GM21367 (cell line): ENCODE results near the gene KIAA1328.
"Not testable (repeated sequence)": the region's sequence is repeated elsewhere in the genome, so short reads cannot be mapped to it uniquely, and the experiment has no call there.

Source experiments
- ATAC-seq: cut with Tn5 transposase; IDR thresholded peaks from one replicate; pipeline ENCODE4 v1.9.1; 2021; ENCODE audit not compliant: unreplicated experiment

Gene KIAA1328

DNA sequence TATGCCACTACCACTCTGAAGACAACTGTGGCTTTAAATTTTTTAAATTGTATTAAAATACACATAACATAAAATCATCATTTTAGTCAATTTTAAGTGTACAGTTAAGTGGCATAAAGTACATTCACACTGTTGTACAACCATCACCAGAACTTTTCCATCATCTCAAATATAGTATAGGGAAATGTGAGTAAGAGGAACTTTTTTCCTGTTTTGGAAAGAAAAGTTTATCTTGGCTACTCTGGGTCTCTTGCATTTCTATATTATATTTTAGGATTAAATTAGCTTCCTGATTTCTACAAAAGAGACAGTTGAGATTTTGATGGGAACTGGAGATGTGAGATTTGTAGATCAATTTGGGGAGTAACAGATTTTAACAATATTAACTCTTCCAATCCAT is 3.4 kb upstream of the KIAA1328 start:
- ATAC-seq = no peak

DNA sequence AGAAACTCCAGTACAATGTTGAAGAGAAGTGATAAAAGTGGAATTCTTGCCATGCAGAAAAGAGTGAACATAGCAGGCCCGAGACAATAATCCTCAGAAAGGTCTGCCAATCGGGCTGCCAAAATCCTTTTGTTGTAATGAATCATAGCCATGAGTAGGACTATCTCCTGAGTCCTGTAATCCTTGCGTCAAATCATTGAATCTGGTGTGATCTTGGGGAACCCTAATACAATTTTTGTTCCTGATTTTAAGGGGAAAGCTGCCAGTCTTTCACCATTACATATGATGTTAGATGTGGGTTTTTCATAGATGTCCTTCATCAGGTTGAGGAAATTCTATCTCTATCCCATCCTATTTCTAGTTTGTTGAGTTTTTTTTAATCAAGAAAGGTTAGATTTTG is 2.4 kb upstream of the KIAA1328 start:
- no peak for ATAC-seq

DNA sequence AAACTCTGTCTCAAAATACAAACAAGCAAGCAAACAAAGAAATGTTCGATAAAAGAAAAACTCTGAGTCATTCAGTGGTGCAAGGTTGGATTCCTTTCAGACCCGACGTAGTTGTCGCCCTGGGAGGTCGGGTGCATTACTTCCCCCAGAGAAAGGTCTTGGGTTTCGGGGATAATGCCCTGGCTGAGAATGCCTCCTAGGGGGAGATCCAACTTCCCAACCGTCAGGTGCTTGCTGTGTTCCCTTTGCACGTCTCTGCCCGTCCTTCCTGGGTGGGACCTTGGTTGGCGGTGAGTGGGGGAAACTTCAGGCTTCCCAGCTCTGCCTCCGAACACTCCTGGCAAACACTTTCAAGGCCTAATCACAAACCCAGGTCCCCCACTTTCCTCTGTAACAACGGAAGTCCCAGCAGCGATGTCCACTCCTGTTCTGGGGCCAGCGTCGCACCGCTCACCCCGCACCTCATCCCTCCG is 734 bp upstream of the KIAA1328 start:
- no peak for ATAC-seq

DNA sequence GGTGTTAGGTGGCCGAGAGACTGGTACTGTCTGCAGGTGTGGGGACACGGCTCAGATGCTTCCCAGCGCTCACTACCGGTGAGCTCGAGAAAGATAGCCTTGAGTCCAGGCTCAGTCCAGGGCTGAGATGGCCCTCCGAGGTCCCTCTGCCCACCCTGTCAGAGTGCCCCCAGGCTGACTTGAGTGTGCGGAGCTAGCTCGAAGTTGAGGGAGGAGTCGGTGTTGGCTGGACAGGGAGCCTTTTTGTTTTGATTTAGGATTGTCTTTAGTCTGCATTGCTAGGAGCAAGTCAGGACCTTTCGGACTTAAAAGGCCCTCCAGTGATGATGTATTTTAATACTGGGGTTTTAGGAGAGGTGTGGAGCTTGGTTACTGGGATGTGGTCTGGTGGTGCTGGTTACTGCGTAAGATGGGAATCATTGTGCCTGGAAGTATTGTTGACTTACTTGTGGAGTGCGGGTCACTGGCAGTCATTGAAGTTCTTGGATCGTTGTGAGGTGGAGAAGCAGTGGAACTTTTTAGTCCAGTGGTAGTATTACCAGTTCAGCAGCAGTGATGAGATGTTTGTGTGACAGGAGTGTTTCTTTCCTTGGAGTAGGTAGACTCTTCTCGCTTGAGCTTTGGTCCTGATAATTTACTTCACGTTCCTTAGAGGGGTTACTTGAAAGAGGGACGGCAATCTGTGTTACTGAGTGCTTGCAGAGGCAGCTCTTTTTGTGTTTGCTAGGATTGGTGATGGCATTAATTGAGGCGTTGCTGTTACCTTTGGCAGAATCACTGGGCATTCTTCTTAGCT is 633 bp downstream of the KIAA1328 start:
- ATAC-seq = no peak

DNA sequence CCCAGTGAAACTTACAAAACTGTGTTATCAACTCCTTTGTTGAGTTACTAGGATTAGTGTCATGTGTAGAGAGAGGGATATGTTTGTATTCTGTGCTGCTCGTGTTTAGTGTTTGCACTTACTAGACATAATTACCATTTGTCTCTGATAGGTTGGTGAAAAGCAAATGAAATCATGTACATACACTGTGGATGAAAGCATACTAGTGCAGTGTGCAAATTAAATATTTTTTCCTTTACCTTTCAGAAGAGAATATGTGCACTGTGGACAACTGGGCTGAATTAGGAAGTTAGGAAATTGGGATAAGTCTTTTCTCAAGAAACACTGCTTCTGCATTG is 1.2 kb downstream of the KIAA1328 start:
- ATAC-seq = no peak

DNA sequence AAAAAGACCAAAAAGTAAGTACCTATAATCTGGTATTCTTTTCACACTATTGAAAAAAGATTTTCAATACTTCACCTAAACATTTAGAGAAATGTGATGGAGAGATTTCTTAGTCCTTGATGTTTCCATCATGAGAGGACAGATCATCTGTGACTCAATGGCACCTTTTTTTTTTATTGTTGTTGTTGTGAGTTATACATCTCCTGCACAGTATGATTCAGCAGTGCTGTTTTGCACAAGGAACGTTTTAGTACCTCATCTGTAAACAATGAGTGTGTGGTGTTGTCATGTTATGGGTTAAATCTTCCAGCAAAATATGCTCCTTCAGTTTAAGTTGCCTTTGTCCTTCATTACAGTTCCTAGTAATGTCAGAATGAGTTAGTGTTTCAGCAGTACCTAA is 2.2 kb downstream of the KIAA1328 start:
- ATAC-seq = no peak

DNA sequence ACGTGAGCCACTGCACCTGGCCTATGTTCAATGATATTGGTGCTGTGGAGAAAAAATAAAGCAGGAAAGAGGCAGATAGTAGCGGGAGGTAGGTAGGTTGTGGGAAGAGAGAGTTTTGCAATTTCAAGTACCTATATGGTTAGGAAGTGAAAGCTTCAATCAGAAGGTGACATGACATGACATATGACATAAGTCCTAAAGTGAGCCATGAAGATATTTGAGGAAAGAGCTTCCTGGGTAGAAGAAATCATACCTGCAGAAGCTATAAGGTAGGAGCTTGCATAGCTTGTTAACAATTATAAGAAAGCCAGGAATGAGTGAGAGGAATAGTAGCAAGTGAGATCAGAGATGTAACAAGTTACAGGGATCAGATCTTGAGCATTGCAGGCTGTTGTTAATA is 4.2 kb downstream of the KIAA1328 start:
- no peak for ATAC-seq

DNA sequence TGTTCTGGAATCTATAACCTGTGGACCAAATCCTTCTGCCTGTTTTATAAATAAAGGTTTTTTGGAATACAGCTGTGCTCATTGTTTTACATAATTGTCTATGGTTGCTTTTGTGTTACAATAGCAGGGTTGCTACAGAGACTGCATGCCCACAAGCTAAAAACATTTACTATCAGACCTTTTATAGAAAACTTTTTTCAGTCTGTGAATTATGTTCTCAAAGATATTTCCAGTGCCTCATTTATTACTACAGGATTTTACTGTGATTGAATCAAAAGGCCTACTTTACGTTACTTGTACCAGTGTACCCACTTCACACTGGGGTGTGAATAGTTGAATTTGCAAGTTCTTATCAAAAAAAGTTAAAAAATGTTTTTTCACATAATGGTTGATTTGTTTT is 7.0 kb downstream of the KIAA1328 start:
- no peak for ATAC-seq

DNA sequence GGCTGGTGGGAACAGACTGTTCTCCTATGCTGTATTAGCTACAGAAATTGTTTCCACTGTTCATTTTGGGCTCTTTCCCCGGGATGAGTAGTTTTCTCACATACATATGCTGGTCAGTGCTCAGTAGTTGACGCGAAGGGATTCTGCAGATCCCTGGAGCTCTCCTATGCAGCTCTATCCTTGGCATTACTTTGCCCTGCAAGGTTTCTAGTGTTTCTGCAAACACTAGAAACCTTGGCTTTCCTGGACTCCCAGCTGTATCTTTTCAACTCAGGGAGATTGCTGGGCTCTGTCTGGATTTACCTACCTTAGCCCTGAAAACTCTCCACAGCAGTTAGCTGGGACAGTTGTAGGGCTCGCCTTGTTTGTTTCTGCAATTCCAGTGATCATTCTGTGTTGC is 10.9 kb downstream of the KIAA1328 start:
- ATAC-seq = no peak

DNA sequence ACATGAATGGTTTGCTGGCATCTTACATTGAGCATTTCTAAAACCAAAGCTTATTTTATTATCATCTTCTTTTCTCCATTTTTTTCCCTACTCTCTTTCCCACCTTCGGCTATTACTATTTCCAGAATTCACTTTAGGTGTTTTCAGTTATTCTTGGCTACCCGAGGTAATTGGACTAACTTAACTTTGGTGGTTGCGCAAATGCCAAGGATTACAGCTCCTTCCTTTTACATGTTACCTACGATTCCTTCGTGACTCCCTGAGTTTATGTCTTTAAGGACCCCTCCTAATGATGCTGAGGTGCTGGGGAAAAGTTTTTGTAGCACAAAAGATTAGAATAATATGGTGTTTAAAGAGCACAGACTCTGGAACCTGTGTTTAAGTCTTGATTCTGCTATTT is 14.3 kb downstream of the KIAA1328 start:
- ATAC-seq = no peak

DNA sequence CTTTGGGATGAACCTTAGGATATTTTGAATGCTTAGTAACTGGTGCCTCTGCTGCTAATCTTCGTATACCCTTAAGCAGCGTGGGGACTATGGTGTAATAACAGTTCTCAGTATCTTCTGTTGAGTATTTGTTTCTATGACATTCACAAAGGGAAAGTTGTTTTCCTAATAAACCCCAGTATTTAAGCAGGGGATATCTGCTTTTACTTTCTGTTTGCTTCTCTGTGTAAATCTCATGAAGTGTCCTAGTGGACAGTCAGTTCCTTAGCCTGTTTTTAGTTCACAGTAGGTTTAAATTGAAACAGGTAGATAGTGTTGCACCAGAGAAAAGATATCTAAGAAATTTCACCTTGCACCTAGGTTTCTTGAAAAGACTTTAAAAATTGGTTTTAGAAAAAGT is 14.9 kb downstream of the KIAA1328 start:
- no peak for ATAC-seq

DNA sequence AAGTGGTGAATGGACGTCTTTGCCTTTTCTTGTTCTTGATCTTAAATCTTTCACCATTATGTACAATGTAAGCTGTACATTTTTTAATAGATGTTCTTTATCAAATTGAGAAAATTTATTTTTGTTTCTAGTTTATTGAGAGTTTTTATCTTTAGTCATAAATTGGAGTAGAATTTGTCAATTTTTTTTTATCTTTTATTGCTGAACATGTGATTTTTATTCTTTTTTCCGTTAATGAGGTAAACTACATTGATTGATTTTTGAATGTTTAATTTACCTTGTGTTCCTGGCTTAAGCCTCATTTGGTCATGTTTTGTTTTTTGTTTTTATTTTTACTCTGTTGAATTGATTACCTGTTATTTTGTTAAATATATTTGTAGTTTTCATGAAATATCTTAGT is 19.7 kb downstream of the KIAA1328 start:
- no peak for ATAC-seq

DNA sequence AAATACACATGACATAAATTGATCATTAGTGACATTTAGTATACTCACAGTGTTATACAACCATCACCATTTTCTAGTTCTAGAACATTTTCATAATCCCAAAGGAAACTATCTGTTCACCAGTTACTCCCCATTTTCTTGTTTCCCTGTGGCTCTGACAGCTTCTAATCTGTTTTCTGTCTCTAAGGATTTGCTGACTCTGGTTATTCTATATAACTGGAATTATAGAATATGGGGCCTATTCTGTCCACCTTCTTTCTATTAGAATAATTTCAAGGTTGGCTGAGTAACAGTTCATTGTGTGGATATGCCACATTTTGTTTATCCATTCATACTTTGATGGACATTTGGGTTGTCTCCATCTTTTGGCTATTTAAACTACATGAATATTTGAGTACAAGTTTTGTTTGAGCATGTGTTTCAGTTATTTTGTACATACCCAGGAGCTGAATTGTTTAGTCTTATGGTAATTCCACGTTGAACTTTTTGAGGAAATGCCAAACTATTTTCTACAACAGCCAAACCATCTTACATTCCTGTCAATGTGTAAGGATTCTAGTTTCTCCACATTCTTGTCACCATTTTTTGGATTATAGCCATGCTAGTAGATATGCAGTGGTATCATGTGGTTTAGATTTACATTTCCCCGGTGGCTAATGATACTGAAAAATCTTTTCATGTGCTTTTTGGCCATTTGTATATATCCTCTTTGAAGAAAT is 20.5 kb downstream of the KIAA1328 start:
- no peak for ATAC-seq

DNA sequence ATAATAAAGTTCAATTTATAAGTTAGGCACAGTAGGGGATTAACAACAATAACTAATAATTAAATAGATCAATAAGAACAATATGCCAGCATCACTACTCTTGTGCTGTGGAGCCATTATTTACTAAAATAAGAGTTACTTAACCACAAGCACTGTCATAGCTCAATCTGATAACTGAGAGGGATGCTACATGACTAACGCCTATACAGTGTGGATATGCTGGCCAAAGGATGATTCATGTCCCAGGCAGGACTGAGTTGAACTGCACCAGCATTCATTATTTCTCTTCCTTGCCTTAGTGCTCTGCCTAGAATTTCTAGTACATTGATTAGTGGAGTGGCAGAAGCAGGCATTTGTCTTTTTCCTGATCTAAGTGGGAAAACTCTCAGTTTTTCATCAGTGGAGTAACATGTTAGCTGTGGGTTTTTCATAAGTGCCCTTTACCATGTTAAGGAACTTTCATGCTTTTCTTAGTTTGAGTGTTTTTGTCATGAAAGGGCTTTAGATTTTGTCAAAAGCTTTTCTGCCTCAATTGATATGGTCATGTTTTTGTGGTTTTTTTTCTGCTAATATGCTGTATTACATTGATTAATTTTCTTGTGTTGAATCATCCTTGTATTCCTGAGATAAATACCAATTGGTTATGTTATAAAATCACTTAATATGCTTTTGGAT is 21.7 kb downstream of the KIAA1328 start:
- ATAC-seq = no peak

DNA sequence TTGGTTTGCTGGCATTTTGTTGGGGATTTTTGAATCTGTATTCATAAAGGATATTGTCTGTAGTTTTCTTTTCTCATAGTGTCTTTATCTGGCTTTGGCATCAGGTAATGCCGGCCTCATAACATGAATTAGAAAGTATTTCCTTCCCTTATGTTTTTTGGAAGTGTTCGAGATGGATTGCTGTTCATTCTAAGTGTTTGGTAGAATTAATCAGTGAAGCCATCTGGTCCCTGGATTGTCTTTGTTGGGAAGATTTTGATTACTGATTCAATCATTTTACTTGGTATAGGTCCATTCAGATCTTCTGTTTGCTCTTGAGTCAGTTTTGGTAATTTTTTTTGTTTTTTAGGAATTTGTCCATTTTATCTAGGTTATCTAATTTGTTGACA is 22.3 kb downstream of the KIAA1328 start:
- no peak for ATAC-seq

DNA sequence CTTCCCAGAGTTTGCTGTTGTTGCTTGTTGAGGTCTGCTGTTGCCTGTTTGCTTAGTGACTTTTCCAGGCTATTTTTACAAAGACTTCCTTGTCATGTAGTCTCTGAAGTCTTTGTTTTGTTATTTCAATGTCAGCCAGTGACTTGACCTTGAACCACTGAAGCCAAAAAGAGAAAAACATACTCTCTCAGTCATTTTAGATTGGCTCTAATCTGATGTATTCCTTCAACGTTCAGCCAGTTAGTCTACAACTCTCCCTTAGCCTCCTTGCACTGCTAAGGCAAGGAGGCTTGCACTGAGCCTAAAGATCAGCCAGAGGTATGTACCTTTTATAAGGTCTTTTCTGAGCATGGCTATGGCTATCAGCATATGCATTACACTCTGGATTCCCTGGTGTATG is 27.9 kb downstream of the KIAA1328 start:
- ATAC-seq = no peak

DNA sequence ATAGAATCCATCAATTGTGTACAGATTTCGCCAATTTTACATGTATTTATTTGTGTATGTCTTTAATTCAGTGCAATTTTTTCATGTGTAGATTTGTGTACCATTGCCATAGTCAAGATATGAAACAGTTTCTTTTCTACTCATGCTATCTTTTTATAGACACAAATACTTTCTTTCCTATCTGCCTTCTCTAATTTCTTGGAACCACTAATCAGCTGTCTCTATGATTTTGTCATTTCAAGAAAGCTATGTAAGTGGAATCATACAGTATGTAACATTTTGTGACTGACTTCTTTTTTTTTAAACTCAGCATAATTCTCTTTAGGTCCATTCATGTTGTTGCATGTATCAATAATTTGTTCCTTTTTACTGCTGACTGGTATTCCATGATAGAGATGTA is 33.3 kb downstream of the KIAA1328 start:
- ATAC-seq = no peak

DNA sequence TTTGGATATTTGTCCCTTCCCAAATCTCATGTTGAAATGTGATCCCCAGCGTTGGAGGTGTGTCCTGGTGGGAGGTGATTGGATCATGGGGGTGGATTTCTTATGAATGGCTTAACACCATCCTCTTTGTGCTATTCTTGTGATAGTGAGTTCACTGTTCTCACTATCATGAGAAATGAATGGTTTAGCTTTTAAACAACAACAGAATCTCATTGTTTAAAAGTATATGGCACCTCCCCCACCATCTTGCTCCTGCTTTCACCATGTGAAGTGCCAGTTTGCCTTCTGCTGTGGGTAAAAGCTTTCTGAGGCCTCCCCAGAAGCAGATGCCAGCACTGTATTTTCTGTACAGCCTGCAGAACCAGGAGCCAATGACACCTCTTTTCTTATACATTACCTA is 38.1 kb downstream of the KIAA1328 start:
- ATAC-seq = no peak

DNA sequence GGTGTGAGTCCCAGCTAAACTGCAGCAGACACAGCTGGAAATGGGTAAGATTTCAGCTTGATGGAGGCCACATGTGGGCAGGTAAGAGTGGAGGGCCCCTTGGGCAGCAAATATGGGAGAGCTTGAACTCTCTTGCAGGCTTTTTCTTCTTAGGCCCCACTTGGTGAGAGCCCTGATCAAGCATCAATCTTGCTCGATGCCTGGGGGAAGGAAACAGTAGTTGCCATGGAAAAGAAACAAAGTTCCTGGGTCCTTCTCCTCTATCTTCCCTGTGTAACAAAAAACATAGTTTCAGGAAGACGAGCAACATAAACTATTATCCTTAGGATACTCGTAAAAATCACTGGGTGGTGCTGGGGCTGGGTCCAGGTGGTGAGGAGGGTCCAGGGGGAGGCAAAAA is 42.9 kb downstream of the KIAA1328 start:
- no peak for ATAC-seq

DNA sequence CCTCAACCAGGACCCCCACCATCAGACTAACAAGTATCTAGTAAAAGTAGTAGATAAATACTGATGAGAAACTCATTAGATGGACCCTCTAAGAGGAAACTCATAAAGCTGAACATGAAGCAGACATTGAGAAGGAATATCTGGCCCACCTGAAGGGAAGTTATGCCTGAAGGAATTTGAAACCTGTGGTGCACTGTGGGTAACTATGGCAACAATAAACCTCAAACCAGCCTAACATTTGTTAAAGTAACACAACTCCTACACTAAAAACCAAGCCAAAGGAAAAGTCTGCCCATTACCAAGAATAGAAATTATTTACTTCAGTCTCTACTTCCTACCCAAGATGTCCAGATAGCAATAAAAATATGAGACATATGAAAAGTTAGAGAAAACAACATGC is 43.4 kb downstream of the KIAA1328 start:
- no peak for ATAC-seq

DNA sequence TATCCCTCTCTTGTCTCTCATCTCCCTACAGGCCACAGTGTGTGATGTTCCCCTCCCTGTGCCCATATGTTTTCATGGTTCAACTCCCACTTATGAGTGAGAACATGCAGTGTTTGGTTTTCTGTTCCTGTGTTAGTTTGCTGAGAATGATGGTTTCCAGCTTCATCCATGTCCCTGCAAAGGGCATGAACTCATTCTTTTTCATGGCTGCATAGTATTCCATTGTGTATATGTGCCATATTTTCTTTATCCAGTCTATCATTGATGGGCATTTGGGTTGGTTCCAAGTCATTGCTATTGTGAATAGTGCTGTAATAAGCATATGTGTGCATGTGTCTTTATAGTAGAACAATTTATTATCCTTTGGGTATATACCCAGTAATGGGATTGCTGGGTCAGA is 44.9 kb downstream of the KIAA1328 start:
- ATAC-seq = not testable (repeated sequence)

DNA sequence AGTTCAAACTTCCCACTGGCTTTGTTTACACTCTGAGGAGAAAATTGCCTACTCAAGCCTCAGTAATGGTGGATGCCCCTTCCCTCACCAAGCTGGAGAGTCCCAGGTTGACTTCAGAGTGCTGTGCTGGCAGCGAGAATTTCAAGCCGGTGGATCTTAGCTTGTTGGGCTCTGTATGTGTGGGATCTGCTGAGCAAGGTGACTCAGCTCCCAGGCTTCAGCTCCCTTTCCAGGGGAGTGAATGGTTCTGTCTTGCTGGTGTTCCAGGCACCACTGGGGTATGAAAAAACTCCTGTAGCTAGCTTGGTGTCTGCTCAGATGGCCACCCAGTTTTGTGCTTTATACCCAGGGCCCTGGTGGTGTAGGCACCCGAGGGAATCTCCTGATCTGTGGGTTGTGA is 50.9 kb downstream of the KIAA1328 start:
- ATAC-seq = not testable (repeated sequence)
